Progenitor cell of endocrine pancreas (in vitro differentiated cells): ENCODE data around the gene DUSP7. TPM values are rescaled to one million over a fixed set of nuclear protein-coding genes. Genes with fewer than 3 reads are reported as not detected.
A peak's percentile ranks its signal among the peaks of the same experiment; 100 is the strongest.

ENCODE experiments used
- DNase-seq: peaks from one replicate; pipeline ENCODE4 v3.0.0; 2021; ENCODE audit warnings: low spot score; ENCODE audit not compliant: unreplicated experiment
- H3K27ac Mint-ChIP-seq: 2 replicates; pipeline ENCODE4 v1.8.0; 2021; ENCODE audit warnings: mild to moderate bottlenecking, moderate library complexity, mixed read lengths
- H3K27me3 Mint-ChIP-seq: 2 replicates; pipeline ENCODE4 v1.8.0; 2021; ENCODE audit warnings: mixed read lengths
- H3K36me3 Mint-ChIP-seq: 2 replicates; pipeline ENCODE4 v1.8.0; 2022; ENCODE audit warnings: mixed read lengths; ENCODE audit not compliant: insufficient read depth
- H3K4me1 Mint-ChIP-seq: 2 replicates; pipeline ENCODE4 v1.8.0; 2021; ENCODE audit warnings: low read depth, mixed read lengths
- H3K4me3 Mint-ChIP-seq: 2 replicates; pipeline ENCODE4 v1.8.0; 2021; ENCODE audit warnings: low read depth, mild to moderate bottlenecking, moderate library complexity, mixed read lengths
- H3K9me3 Mint-ChIP-seq: 2 replicates; pipeline ENCODE4 v1.8.0; 2021; ENCODE audit warnings: low read depth, mixed read lengths
- CTCF ChIP-seq: fragments of 200-600 bp; sonication (generic); IDR thresholded peaks from one replicate; pipeline ENCODE4 v1.5.0; 2021; ENCODE audit warnings: antibody characterized with exemption, mild to moderate bottlenecking; ENCODE audit not compliant: unreplicated experiment
- total RNA-seq: library from RNA; stranded (reverse); gene quantifications from 2 replicates; pipeline ENCODE4 v1.2.1, GENCODE V29; 2021

The DUSP7 gene
- total RNA-seq, 1 donor from 2014 or later = 10.3 TPM

- peaks cover 8% of the 10 kb centered on the region for H3K4me1 Mint-ChIP-seq
- no peak overlapping the region for H3K4me3 Mint-ChIP-seq
- no peaks in the 10 kb centered on the region for H3K36me3 Mint-ChIP-seq
- TF ChIP-seq CTCF = no peak
- H3K27ac Mint-ChIP-seq = no peak overlapping the region
- H3K27me3 Mint-ChIP-seq = peaks cover 19% of the 10 kb centered on the region
- H3K9me3 Mint-ChIP-seq = no peaks in the 10 kb centered on the region
- DNase-seq = no peak
These were observed 53.6 kb downstream of the DUSP7 start for GRCh38 chr3:52002748-52003147.

GRCh38 chr3:52001443-52001974 is 54.9 kb downstream of the DUSP7 start:
- Mint-ChIP-seq H3K4me3 (no peak overlapping the region), H3K27me3 (peaks cover 19% of the 10 kb centered on the region), H3K36me3 (no peaks in the 10 kb centered on the region), H3K9me3 (no peaks in the 10 kb centered on the region), H3K4me1 (peaks cover 8% of the 10 kb centered on the region), H3K27ac (peak overlapping the region; percentile 78)
- TF ChIP-seq CTCF = peak; percentile 98
- DNase-seq = peak; percentile 91

- Mint-ChIP-seq H3K27me3 (peaks cover 19% of the 10 kb centered on the region), H3K36me3 (peaks cover 1% of the 10 kb centered on the region), H3K4me1 (peaks cover 10% of the 10 kb centered on the region), H3K27ac (no peak overlapping the region), H3K9me3 (no peaks in the 10 kb centered on the region), H3K4me3 (no peak overlapping the region)
- DNase-seq = no peak
- no peak for TF ChIP-seq CTCF
These were observed 56.5 kb downstream of the DUSP7 start for GRCh38 chr3:51999846-52000245.

Other genes with a start within 250 kb of the DUSP7 start
- gene IQCF2, start 195.0 kb downstream of the DUSP7 start, total RNA-seq = not detected in 2 replicates
- not detected in 2 replicates for gene IQCF5, start 181.0 kb downstream of the DUSP7 start, total RNA-seq
- gene IQCF1, start 153.2 kb downstream of the DUSP7 start, total RNA-seq = not detected in 2 replicates
- 22.5 and 24.0 TPM in 2 replicates for gene RRP9, start 114.7 kb downstream of the DUSP7 start, total RNA-seq
- gene PARP3, start 114.2 kb downstream of the DUSP7 start, total RNA-seq = 5.4 and 7.9 TPM in 2 replicates
- 0.12 TPM in 1 of 2 replicates, not detected in the other for gene GPR62, start 101.2 kb downstream of the DUSP7 start, total RNA-seq
- 159 and 160 TPM in 2 replicates for gene PCBP4, start 89.1 kb downstream of the DUSP7 start, total RNA-seq
- gene ABHD14B, start 82.5 kb downstream of the DUSP7 start, total RNA-seq = 13.7 and 14.4 TPM in 2 replicates
- 16.4 and 19.4 TPM in 2 replicates for gene ABHD14A, start 81.5 kb downstream of the DUSP7 start, total RNA-seq
- gene ACY1, start 73.0 kb downstream of the DUSP7 start, total RNA-seq = 38.0 and 43.0 TPM in 2 replicates
- gene RPL29, start 60.7 kb downstream of the DUSP7 start, total RNA-seq = 1,205 and 1,236 TPM in 2 replicates
- 14.4 and 14.5 TPM in 2 replicates for gene POC1A, start 97.9 kb upstream of the DUSP7 start, total RNA-seq
- gene ALAS1, start 141.6 kb upstream of the DUSP7 start, total RNA-seq = 29.5 and 32.2 TPM in 2 replicates
- not detected in 2 replicates for gene TLR9, start 169.1 kb upstream of the DUSP7 start, total RNA-seq
- 27.6 and 31.5 TPM in 2 replicates for gene TWF2, start 182.6 kb upstream of the DUSP7 start, total RNA-seq
- gene PPM1M, start 189.2 kb upstream of the DUSP7 start, total RNA-seq = 6.1 and 6.7 TPM in 2 replicates
- 89.3 and 93.1 TPM in 2 replicates for gene WDR82, start 222.1 kb upstream of the DUSP7 start, total RNA-seq
- 52.5 and 53.6 TPM in 2 replicates for gene GLYCTK, start 231.3 kb upstream of the DUSP7 start, total RNA-seq